H1 (cell line): Measurements from ENCODE around the gene TP53I11. TPM values are rescaled to one million over a fixed set of nuclear protein-coding genes. Genes with fewer than 3 reads are reported as not detected.

Source experiments
- SIX5 ChIP-seq: IDR thresholded peaks from 2 replicates; pipeline ENCODE4 v1.6.1; 2011; ENCODE audit warnings: mild to moderate bottlenecking, low read depth, low read length
- polyA plus RNA-seq, 7 experiments: library from polyadenylated mRNA; depleted of rRNA in 3 of 7; stranded (reverse) in 5 of 7; unstranded in 2 of 7; fragments of >200 nt in 5 of 7; fragments of 200-250 nt in 2 of 7; gene quantifications; 1 replicate in 5 of 7; 2 replicates in 1 of 7; 4 replicates in 1 of 7; pipeline versions ENCODE4 v1.2.1 to v1.2.3, GENCODE V29; 2011 to 2013; ENCODE audit warnings: missing spikeins in 2 of 7, mixed read lengths in 2 of 7
- total RNA-seq: library from RNA; stranded (reverse); fragmentation: NEBNext Ultra II Directional; extraction: Animal tissue kit (Norgen Biotek cat#: 25700); gene quantifications from 2 replicates; pipeline ENCODE4 v1.2.1, GENCODE V29; 2021

The TP53I11 gene
- total and polyA plus RNA-seq, 2 of the 8 experiments (the other 6 are each of a cell fraction or from before 2014, with no cell fraction given) = 34.0 to 46.3 TPM

DNA sequence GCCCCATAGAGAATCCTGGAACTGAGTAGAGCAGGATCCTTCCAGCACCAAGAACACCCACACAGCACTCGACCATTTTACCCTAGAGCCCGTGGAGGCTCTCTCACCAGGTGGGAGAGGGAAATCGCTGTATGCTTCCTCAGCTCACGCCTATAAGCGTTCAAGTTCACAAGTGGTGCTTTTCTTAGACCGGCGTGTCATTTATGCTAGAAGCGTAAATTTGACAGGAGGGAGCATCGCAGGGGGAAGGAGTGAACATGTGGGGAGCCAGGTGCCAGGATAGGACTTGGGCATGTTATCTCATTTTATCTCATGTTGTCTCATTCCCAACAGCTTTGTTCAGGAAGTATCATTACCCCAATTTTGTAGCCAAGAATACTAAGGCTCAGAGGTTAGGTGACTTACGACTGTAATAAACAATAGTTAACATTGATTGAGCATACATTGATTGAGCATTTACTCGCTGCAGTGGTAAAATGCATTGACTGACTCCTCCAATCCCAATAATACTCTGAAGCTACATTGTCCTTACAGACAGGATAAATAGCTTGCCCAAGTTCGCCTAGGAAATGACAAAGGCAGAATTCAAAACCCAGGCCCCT, 19.1 kb upstream of the TP53I11 start (continued):
- TF ChIP-seq SIX5 = no peak
